PC-9 (cell line): ENCODE results near the gene GSC2.

ENCODE experiments used
- CTCF ChIP-seq: fragments of 200-600 bp; sonication (generic); conservative IDR thresholded peaks from 2 replicates; pipeline ENCODE4 v1.6.1; 2017; ENCODE audit warnings: mixed run types, antibody characterized with exemption, mild to moderate bottlenecking, moderate library complexity
- EZH2 ChIP-seq: fragments of 200-600 bp; sonication (generic); IDR thresholded peaks from 2 replicates; pipeline ENCODE4 v1.8.0; 2017; ENCODE audit warnings: antibody characterized with exemption, low read depth

- TF ChIP-seq CTCF: no peak
- no peak for TF ChIP-seq EZH2
Observed at GRCh38 chr22:19166421-19166820, 16.3 kb upstream of the GSC2 start.
